SK-N-SH (cell line): ENCODE data around the gene MACROD1.

Source experiments
- CHD2 ChIP-seq: fragments of 150-350 bp; IDR thresholded peaks from 2 replicates; pipeline ENCODE4 v1.6.1; 2018; ENCODE audit warnings: low read length; ENCODE audit not compliant: partially characterized antibody
- CTCF ChIP-seq: fragments of 200-600 bp; sonication (generic); IDR thresholded peaks from 2 replicates; pipeline ENCODE4 v1.6.1; 2017; ENCODE audit warnings: antibody characterized with exemption, mild to moderate bottlenecking, moderate library complexity
- IRF3 ChIP-seq: fragments of 150-350 bp; IDR thresholded peaks from 2 replicates; pipeline ENCODE4 v1.6.1; 2016; ENCODE audit warnings: mild to moderate bottlenecking, low read depth, low read length
- PBX3 ChIP-seq: IDR thresholded peaks from 2 replicates; pipeline ENCODE4; 2012
- RAD21 ChIP-seq: IDR thresholded peaks from 2 replicates; pipeline ENCODE4 v1.6.1; 2012; ENCODE audit warnings: mild to moderate bottlenecking, low read length
- REST ChIP-seq: IDR thresholded peaks from 2 replicates; pipeline ENCODE4 v1.6.1; 2012; ENCODE audit warnings: mild to moderate bottlenecking, low read depth, low read length, moderate library complexity
- TAF1 ChIP-seq: IDR thresholded peaks from 2 replicates; pipeline ENCODE4 v1.6.1; 2012; ENCODE audit warnings: low read depth, mild to moderate bottlenecking, low read length, moderate library complexity, borderline replicate concordance

GRCh38 chr11:64180891-64181290, 15.0 kb upstream of the MACROD1 start:
- no peak for TF ChIP-seq CTCF
- TF ChIP-seq RAD21: no peak
- TF ChIP-seq TAF1: no peak
- TF ChIP-seq REST: no peak
- no peak for TF ChIP-seq PBX3
- TF ChIP-seq IRF3: no peak
- TF ChIP-seq CHD2: no peak
